ENCODE measurements around the gene SHCBP1L.
"Not testable (repeated sequence)": the region's sequence is repeated elsewhere in the genome, so short reads cannot be mapped to it uniquely, and the experiment has no call there.

The SHCBP1L gene

DNA sequence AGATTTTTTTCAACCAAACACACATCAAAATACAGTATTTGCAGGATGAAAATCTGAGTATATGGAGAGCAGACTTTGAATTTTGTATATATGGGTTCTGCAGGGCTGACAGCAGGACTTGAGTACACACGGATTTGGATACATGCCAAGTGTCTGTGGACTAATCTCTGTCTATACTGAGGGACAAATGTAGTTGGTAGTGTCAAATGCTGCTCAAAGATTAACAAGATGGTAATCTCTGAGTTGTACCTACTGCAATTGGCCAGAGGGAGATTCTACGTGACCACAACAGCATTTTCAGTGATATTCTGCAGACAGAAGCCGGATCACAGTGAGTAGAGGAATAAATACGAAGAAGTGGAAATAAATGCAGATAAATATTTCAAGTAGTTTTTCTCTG is 43.4 kb downstream of the SHCBP1L start:
- Histone ChIP-seq H3K27ac (ENCODE audit: insufficient read depth, low read length, poor library complexity, severe bottlenecking) (no peak overlapping the region), H3K9me3 (ENCODE audit: control insufficient read depth, low read length) (no peaks in the 10 kb centered on the region), H3K36me3 (ENCODE audit: control insufficient read depth, insufficient read depth, low read length) (no peaks in the 10 kb centered on the region), H3K4me3 (ENCODE audit: insufficient read depth, low read depth, low read length, poor library complexity, severe bottlenecking) (no peak overlapping the region), H3K4me1 (ENCODE audit: control insufficient read depth, insufficient read depth, low read length, poor library complexity, severe bottlenecking) (no peaks in the 10 kb centered on the region), H3K27me3 (replicated peaks; ENCODE audit: control insufficient read depth, insufficient read depth, low read length, poor library complexity, severe bottlenecking) (no peaks in the 10 kb centered on the region)
- no peak for DNase-seq

GRCh38 chr1:182905321-182905720 is 47.6 kb downstream of the SHCBP1L start:
- H3K36me3 ChIP-seq (ENCODE audit: control insufficient read depth, insufficient read depth, low read length), result no peaks in the 10 kb centered on the region
- no peaks in the 10 kb centered on the region for H3K9me3 ChIP-seq (ENCODE audit: control insufficient read depth, low read length)
- DNase-seq, result no peak
- H3K27ac ChIP-seq (ENCODE audit: insufficient read depth, low read length, poor library complexity, severe bottlenecking), result no peak overlapping the region
- H3K4me1 ChIP-seq (ENCODE audit: control insufficient read depth, insufficient read depth, low read length, poor library complexity, severe bottlenecking), result no peaks in the 10 kb centered on the region
- no peak overlapping the region for H3K4me3 ChIP-seq (ENCODE audit: insufficient read depth, low read depth, low read length, poor library complexity, severe bottlenecking)
- no peaks in the 10 kb centered on the region for H3K27me3 ChIP-seq (replicated peaks; ENCODE audit: control insufficient read depth, insufficient read depth, low read length, poor library complexity, severe bottlenecking)

DNA sequence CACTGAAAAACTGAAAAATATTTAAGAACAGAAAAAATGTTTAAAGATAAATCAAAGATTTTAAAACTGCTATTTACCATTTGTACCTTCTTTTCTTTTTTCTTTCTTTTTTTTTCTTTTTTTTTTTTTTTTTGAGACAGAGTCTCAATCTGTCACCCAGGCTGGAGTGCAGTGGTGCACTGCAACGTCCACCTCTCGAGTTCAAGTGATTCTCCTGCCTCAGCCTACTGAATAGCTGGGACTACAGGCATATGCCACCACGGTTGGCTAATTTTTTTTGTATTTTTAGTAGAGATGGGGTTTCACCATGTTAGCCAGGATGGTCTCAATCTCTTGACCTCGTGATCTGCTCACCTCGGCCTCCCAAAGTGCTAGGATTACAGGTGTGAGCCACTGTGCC is 51.0 kb downstream of the SHCBP1L start:
- H3K9me3 ChIP-seq (ENCODE audit: control insufficient read depth, low read length); H3K27me3 ChIP-seq (replicated peaks; ENCODE audit: control insufficient read depth, insufficient read depth, low read length, poor library complexity, severe bottlenecking); DNase-seq; H3K4me3 ChIP-seq (ENCODE audit: insufficient read depth, low read depth, low read length, poor library complexity, severe bottlenecking); H3K4me1 ChIP-seq (ENCODE audit: control insufficient read depth, insufficient read depth, low read length, poor library complexity, severe bottlenecking); H3K36me3 ChIP-seq (ENCODE audit: control insufficient read depth, insufficient read depth, low read length); H3K27ac ChIP-seq (ENCODE audit: insufficient read depth, low read length, poor library complexity, severe bottlenecking): not testable (repeated sequence)

DNA sequence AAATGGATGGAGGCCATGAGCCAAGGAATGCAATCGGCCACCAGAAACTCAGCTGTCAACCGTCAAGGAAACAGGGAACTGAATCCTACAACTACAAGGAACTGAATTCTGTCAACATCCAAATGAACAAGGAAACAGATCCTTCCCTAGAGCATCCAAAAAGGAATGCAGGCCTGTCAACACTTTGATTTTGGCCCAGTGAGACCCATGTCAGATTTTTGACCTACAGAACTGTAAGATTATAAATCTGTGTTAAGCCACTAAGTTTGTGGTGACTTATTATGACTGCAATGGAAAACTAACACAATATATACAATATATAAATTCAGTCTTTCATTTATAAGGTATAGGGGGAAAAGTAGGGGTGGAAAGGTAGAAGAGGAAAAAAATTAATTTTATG is 55.3 kb downstream of the SHCBP1L start:
- DNase-seq, result no peak
- H3K27ac ChIP-seq (ENCODE audit: insufficient read depth, low read length, poor library complexity, severe bottlenecking), result no peak overlapping the region
- no peaks in the 10 kb centered on the region for H3K4me1 ChIP-seq (ENCODE audit: control insufficient read depth, insufficient read depth, low read length, poor library complexity, severe bottlenecking)
- no peaks in the 10 kb centered on the region for H3K9me3 ChIP-seq (ENCODE audit: control insufficient read depth, low read length)
- no peaks in the 10 kb centered on the region for H3K27me3 ChIP-seq (replicated peaks; ENCODE audit: control insufficient read depth, insufficient read depth, low read length, poor library complexity, severe bottlenecking)
- no peak overlapping the region for H3K4me3 ChIP-seq (ENCODE audit: insufficient read depth, low read depth, low read length, poor library complexity, severe bottlenecking)
- H3K36me3 ChIP-seq (ENCODE audit: control insufficient read depth, insufficient read depth, low read length), result no peaks in the 10 kb centered on the region

GRCh38 chr1:182890927-182891610 is 61.9 kb downstream of the SHCBP1L start:
- Histone ChIP-seq H3K36me3 (ENCODE audit: control insufficient read depth, insufficient read depth, low read length) (peaks cover 27% of the 10 kb centered on the region), H3K9me3 (ENCODE audit: control insufficient read depth, low read length) (no peaks in the 10 kb centered on the region), H3K4me1 (ENCODE audit: control insufficient read depth, insufficient read depth, low read length, poor library complexity, severe bottlenecking) (no peaks in the 10 kb centered on the region), H3K27me3 (replicated peaks; ENCODE audit: control insufficient read depth, insufficient read depth, low read length, poor library complexity, severe bottlenecking) (no peaks in the 10 kb centered on the region), H3K4me3 (ENCODE audit: insufficient read depth, low read depth, low read length, poor library complexity, severe bottlenecking) (no peak overlapping the region), H3K27ac (ENCODE audit: insufficient read depth, low read length, poor library complexity, severe bottlenecking) (no peak overlapping the region)
- DNase-seq, result no peak

GRCh38 chr1:182889997-182890396 is 63.0 kb downstream of the SHCBP1L start:
- H3K9me3 ChIP-seq (ENCODE audit: control insufficient read depth, low read length), result no peaks in the 10 kb centered on the region
- DNase-seq, result no peak
- H3K4me3 ChIP-seq (ENCODE audit: insufficient read depth, low read depth, low read length, poor library complexity, severe bottlenecking), result no peak overlapping the region

GRCh38 chr1:182888736-182889531 is 64.0 kb downstream of the SHCBP1L start:
- Histone ChIP-seq H3K9me3 (ENCODE audit: control insufficient read depth, low read length) (no peaks in the 10 kb centered on the region), H3K27ac (ENCODE audit: insufficient read depth, low read length, poor library complexity, severe bottlenecking) (no peak overlapping the region), H3K36me3 (ENCODE audit: control insufficient read depth, insufficient read depth, low read length) (peaks cover 47% of the 10 kb centered on the region), H3K4me1 (ENCODE audit: control insufficient read depth, insufficient read depth, low read length, poor library complexity, severe bottlenecking) (no peaks in the 10 kb centered on the region), H3K27me3 (replicated peaks; ENCODE audit: control insufficient read depth, insufficient read depth, low read length, poor library complexity, severe bottlenecking) (no peaks in the 10 kb centered on the region), H3K4me3 (ENCODE audit: insufficient read depth, low read depth, low read length, poor library complexity, severe bottlenecking) (no peak overlapping the region)
- no peak for DNase-seq

More at GRCh38 chr1:182889997-182890396, 63.0 kb downstream of the SHCBP1L start:
- Histone ChIP-seq H3K4me1 (ENCODE audit: control insufficient read depth, insufficient read depth, low read length, poor library complexity, severe bottlenecking) (no peaks in the 10 kb centered on the region), H3K27ac (ENCODE audit: insufficient read depth, low read length, poor library complexity, severe bottlenecking) (no peak overlapping the region), H3K36me3 (ENCODE audit: control insufficient read depth, insufficient read depth, low read length) (peaks cover 37% of the 10 kb centered on the region), H3K27me3 (replicated peaks; ENCODE audit: control insufficient read depth, insufficient read depth, low read length, poor library complexity, severe bottlenecking) (no peaks in the 10 kb centered on the region)

DNA sequence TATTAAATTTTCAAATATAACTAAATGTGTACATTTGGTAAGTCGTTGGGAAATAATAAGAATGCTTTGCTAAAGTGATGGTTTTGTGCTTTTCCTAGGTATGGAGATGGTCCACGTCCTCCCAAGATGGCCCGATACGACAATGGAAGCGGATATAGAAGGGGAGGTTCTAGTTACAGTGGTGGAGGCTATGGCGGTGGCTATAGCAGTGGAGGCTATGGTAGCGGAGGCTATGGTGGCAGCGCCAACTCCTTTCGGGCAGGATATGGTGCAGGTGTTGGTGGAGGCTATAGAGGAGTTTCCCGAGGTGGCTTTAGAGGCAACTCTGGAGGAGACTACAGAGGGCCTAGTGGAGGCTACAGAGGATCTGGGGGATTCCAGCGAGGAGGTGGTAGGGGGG is 66.0 kb downstream of the SHCBP1L start:
- Histone ChIP-seq H3K4me3 (ENCODE audit: insufficient read depth, low read depth, low read length, poor library complexity, severe bottlenecking) (no peak overlapping the region), H3K27ac (ENCODE audit: insufficient read depth, low read length, poor library complexity, severe bottlenecking) (no peak overlapping the region), H3K4me1 (ENCODE audit: control insufficient read depth, insufficient read depth, low read length, poor library complexity, severe bottlenecking) (no peaks in the 10 kb centered on the region), H3K27me3 (replicated peaks; ENCODE audit: control insufficient read depth, insufficient read depth, low read length, poor library complexity, severe bottlenecking) (no peaks in the 10 kb centered on the region), H3K9me3 (ENCODE audit: control insufficient read depth, low read length) (no peaks in the 10 kb centered on the region), H3K36me3 (ENCODE audit: control insufficient read depth, insufficient read depth, low read length) (peaks cover 66% of the 10 kb centered on the region)
- DNase-seq, result no peak

DNA sequence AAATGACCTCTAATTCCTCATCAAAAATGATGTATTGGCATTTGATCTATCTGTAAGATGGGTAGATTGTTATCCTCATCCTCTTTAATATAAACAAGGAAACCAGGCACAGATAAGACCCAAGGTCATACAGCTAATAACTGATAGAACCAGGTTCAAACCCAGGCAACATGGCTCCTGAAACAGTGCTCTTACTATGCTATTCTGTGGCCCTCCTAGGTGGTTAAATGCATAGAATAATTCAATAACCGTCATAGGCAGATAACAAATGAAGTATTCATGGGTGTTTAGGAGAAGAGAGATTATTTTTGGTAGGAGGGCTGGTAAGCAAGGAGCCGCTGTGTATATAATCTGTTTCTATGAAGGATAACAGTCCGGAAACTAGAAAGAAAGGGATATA is 67.4 kb downstream of the SHCBP1L start:
- H3K27ac ChIP-seq (ENCODE audit: insufficient read depth, low read length, poor library complexity, severe bottlenecking), result no peak overlapping the region
- H3K4me1 ChIP-seq (ENCODE audit: control insufficient read depth, insufficient read depth, low read length, poor library complexity, severe bottlenecking), result no peaks in the 10 kb centered on the region
- H3K36me3 ChIP-seq (ENCODE audit: control insufficient read depth, insufficient read depth, low read length), result peaks cover 80% of the 10 kb centered on the region

GRCh38 chr1:182884872-182885271 is 68.1 kb downstream of the SHCBP1L start:
- H3K9me3 ChIP-seq (ENCODE audit: control insufficient read depth, low read length), result no peaks in the 10 kb centered on the region
- peaks cover 87% of the 10 kb centered on the region for H3K36me3 ChIP-seq (ENCODE audit: control insufficient read depth, insufficient read depth, low read length)
- no peak for DNase-seq
- H3K4me1 ChIP-seq (ENCODE audit: control insufficient read depth, insufficient read depth, low read length, poor library complexity, severe bottlenecking), result no peaks in the 10 kb centered on the region
- no peak overlapping the region for H3K4me3 ChIP-seq (ENCODE audit: insufficient read depth, low read depth, low read length, poor library complexity, severe bottlenecking)
- no peak overlapping the region for H3K27ac ChIP-seq (ENCODE audit: insufficient read depth, low read length, poor library complexity, severe bottlenecking)
- H3K27me3 ChIP-seq (replicated peaks; ENCODE audit: control insufficient read depth, insufficient read depth, low read length, poor library complexity, severe bottlenecking), result no peaks in the 10 kb centered on the region

More for the DNA sequence above, 67.4 kb downstream of the SHCBP1L start:
- no peak for DNase-seq
- H3K4me3 ChIP-seq (ENCODE audit: insufficient read depth, low read depth, low read length, poor library complexity, severe bottlenecking), result no peak overlapping the region
- H3K27me3 ChIP-seq (replicated peaks; ENCODE audit: control insufficient read depth, insufficient read depth, low read length, poor library complexity, severe bottlenecking), result no peaks in the 10 kb centered on the region
- H3K9me3 ChIP-seq (ENCODE audit: control insufficient read depth, low read length), result no peaks in the 10 kb centered on the region
